Panc1 (cell line): ENCODE results near the gene ABCC8. TPM values are rescaled to one million over a fixed set of nuclear protein-coding genes. Genes with fewer than 3 reads are reported as not detected.

Experiments
- ATAC-seq: fragments of 200-7000 bp; cut with Tn5 transposase; 2 replicates; pipeline ENCODE4 v1.9.1; 2020; ENCODE audit warnings: mild to moderate bottlenecking, moderate library complexity
- BruUV-seq: library from RNA; stranded (reverse); fragments of 400-500 nt; replicated peaks from 2 replicates; lab custom pipeline; 2021; lab: Mats Ljungman, UMichigan
- CTCF ChIA-PET: fragments of 300-600 bp; sonication (Branson Sonifier 250); formaldehyde crosslinking; loops from one replicate; lab custom pipeline; 2022; ENCODE audit warnings: antibody characterized with exemption; lab: Charles Lee
- POLR2A ChIA-PET: fragments of 300-600 bp; sonication (Branson Sonifier 250); formaldehyde crosslinking; loops from one replicate; lab custom pipeline; 2022; ENCODE audit warnings: antibody characterized with exemption; lab: Charles Lee
- DNase-seq: peaks from one replicate; pipeline ENCODE4 v3.0.0-alpha.2; 2010; ENCODE audit warnings: low read depth, low spot score
- H3K27ac ChIP-seq: 2 replicates; pipeline ENCODE4 v1.5.1; 2011; ENCODE audit warnings: mild to moderate bottlenecking, low read length, inconsistent platforms
- H3K27me3 ChIP-seq: fragments of 200-500 bp; sonication (Bioruptor generic); 2 replicates; pipeline ENCODE4 v1.6.0; 2014; ENCODE audit warnings: low read length, inconsistent platforms; ENCODE audit not compliant: control insufficient read depth, insufficient read depth
- H3K36me3 ChIP-seq: fragments of 200-500 bp; sonication (Bioruptor generic); 2 replicates; pipeline ENCODE4 v1.5.1; 2014; ENCODE audit warnings: inconsistent platforms, mild to moderate bottlenecking, low read length, moderate library complexity; ENCODE audit not compliant: control insufficient read depth, insufficient read depth
- H3K4me1 ChIP-seq: 2 replicates; pipeline ENCODE4 v1.5.1; 2011; ENCODE audit warnings: inconsistent platforms, mild to moderate bottlenecking, low read length, moderate library complexity; ENCODE audit not compliant: control insufficient read depth, insufficient read depth
- H3K4me3 ChIP-seq, 2 experiments: 2 replicates each; pipeline ENCODE4 v1.5.1; 2011 to 2012; ENCODE audit warnings: low read depth in 2 of 2, low read length in 2 of 2, mild to moderate bottlenecking in 2 of 2, inconsistent platforms in 1 of 2, moderate library complexity in 1 of 2
- H3K9me3 ChIP-seq: fragments of 200-500 bp; sonication (Bioruptor generic); 2 replicates; pipeline ENCODE4 v1.5.1; 2014; ENCODE audit warnings: low read depth, mild to moderate bottlenecking, inconsistent platforms, low read length, moderate library complexity; ENCODE audit not compliant: control insufficient read depth, insufficient read depth
- POLR2AphosphoS5 ChIP-seq: IDR thresholded peaks from 2 replicates; pipeline ENCODE4 v1.6.1; 2012; ENCODE audit warnings: mild to moderate bottlenecking, low read depth, low read length, moderate library complexity
- SIN3A ChIP-seq: IDR thresholded peaks from 2 replicates; pipeline ENCODE4 v1.6.1; 2012; ENCODE audit warnings: low read depth, mild to moderate bottlenecking, low read length, moderate library complexity, borderline replicate concordance; ENCODE audit not compliant: insufficient read depth
- TCF7L2 ChIP-seq: IDR thresholded peaks from 2 replicates; pipeline ENCODE4 v1.6.1; 2011; ENCODE audit warnings: mild to moderate bottlenecking, low read depth, low read length, inconsistent platforms
- in situ Hi-C: cut with HindIII; loops from 2 replicates; pipeline ENCODE4 v1.10.0; 2016; ENCODE audit warnings: low sequenced_read_pairs, low pct_unique_long_range_greater_than_20kb
- intact Hi-C: fragments of 100-400 bp; cut with micrococcal nuclease; formaldehyde crosslinking; loops from one replicate; pipeline ENCODE4 v1.10.0; 2022; ENCODE audit not compliant: unreplicated experiment
- total RNA-seq: library from RNA; stranded (reverse); gene quantifications from one replicate; pipeline ENCODE4 v1.2.1, GENCODE V29; 2021; ENCODE audit not compliant: unreplicated experiment
- TF ChIP-seq, protein P1 (sequence below), 2 experiments: IDR thresholded peaks; 2 replicates each; pipeline ENCODE4 v1.6.1; 2011 to 2012; ENCODE audit warnings: low read depth in 2 of 2, control low read depth in 1 of 2, low read length in 1 of 2, mild to moderate bottlenecking in 1 of 2, moderate library complexity in 1 of 2; ENCODE audit not compliant: insufficient read depth in 1 of 2
- TF ChIP-seq, protein P2 (sequence below): fragments of 450-650 bp; IDR thresholded peaks from 2 replicates; pipeline ENCODE4 v1.5.1; 2017; ENCODE audit warnings: mild to moderate bottlenecking

The ABCC8 gene
- total RNA-seq, 1 experiment from 2014 or later = 0.18 TPM

DNA sequence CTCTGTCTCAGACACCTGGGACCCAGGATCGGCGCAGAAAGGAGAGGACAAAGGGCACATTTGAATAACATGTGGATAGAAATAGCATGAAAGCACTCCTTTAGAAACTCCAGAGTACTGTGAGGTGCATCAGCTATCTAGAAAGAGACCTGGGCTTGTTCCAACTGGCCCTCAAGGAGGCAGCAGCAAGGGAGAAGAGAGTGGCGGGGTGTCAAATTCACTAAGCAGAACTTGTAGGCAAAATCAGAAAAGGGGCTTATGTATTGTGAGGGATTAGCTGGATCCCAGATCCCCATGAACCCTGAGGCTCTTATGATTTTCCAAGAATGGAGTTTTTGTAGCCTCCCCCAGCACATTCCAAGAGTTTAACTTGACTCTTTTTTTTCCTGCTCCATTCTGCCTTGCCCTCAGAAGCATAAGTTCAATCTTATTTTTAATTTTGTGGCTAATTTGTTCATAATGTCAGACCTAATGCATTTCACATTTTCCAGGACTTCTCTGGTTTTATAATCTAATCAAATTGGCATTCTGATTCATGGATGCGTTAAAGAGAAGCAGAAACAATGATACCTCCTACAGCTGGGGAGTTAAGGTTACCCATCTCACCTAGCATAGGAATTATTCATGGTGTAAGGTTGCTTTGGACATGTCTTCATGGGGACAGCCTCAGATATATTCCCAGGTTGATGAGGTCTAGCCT lies 34.0 kb upstream of the ABCC8 start:
- Histone ChIP-seq H3K27ac (no peak overlapping the region), H3K4me1 (no peaks in the 10 kb centered on the region), H3K36me3 (no peaks in the 10 kb centered on the region), H3K9me3 (no peaks in the 10 kb centered on the region), H3K27me3 (no peaks in the 10 kb centered on the region; the same call in 1 of the 2 replicates), H3K4me3 (no peak overlapping the region)
- BruUV-seq = no TSS peak
- DNase-seq (no peak), ATAC-seq (no peak)
- ChIA-PET CTCF (no interaction called here), POLR2A (interaction anchor here (0.6 kb wide), 1 partner anchor 315 kb away, joined by 7 read pairs; no protein-coding TSS in a partner anchor)
- TF ChIP-seq POLR2AphosphoS5 = no peak
- no peak for TF ChIP-seq SIN3A
- TF ChIP-seq TCF7L2 = no peak
- TF ChIP-seq, protein P1, sequence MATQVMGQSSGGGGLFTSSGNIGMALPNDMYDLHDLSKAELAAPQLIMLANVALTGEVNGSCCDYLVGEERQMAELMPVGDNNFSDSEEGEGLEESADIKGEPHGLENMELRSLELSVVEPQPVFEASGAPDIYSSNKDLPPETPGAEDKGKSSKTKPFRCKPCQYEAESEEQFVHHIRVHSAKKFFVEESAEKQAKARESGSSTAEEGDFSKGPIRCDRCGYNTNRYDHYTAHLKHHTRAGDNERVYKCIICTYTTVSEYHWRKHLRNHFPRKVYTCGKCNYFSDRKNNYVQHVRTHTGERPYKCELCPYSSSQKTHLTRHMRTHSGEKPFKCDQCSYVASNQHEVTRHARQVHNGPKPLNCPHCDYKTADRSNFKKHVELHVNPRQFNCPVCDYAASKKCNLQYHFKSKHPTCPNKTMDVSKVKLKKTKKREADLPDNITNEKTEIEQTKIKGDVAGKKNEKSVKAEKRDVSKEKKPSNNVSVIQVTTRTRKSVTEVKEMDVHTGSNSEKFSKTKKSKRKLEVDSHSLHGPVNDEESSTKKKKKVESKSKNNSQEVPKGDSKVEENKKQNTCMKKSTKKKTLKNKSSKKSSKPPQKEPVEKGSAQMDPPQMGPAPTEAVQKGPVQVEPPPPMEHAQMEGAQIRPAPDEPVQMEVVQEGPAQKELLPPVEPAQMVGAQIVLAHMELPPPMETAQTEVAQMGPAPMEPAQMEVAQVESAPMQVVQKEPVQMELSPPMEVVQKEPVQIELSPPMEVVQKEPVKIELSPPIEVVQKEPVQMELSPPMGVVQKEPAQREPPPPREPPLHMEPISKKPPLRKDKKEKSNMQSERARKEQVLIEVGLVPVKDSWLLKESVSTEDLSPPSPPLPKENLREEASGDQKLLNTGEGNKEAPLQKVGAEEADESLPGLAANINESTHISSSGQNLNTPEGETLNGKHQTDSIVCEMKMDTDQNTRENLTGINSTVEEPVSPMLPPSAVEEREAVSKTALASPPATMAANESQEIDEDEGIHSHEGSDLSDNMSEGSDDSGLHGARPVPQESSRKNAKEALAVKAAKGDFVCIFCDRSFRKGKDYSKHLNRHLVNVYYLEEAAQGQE (IDR thresholded peaks at IDR 0.05; ENCODE audit: insufficient read depth in 1 of 2, low read depth in 2 of 2, low read length in 1 of 2) = no peak
- TF ChIP-seq, protein P2, sequence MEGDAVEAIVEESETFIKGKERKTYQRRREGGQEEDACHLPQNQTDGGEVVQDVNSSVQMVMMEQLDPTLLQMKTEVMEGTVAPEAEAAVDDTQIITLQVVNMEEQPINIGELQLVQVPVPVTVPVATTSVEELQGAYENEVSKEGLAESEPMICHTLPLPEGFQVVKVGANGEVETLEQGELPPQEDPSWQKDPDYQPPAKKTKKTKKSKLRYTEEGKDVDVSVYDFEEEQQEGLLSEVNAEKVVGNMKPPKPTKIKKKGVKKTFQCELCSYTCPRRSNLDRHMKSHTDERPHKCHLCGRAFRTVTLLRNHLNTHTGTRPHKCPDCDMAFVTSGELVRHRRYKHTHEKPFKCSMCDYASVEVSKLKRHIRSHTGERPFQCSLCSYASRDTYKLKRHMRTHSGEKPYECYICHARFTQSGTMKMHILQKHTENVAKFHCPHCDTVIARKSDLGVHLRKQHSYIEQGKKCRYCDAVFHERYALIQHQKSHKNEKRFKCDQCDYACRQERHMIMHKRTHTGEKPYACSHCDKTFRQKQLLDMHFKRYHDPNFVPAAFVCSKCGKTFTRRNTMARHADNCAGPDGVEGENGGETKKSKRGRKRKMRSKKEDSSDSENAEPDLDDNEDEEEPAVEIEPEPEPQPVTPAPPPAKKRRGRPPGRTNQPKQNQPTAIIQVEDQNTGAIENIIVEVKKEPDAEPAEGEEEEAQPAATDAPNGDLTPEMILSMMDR = no peak
- in situ Hi-C loops = no loop called here
- intact Hi-C loops = no loop called here

DNA sequence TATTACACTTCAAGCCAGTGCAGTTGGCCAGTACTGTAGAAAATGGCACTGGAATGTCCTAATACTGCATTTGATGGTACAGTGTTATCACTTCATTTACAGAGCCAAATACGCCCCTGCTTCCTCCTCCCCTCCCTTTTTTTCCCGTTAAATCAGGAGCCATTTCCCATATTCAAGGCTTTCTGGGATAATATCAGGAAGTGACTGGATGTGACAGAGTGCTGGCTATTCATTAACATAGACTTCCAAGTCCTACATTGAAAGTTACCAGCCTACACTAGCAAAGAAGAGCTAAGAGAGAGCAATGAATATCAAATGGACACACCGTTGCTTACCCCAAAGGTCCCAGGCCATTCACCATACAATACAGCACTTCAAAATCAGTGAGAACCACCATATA lies 32.1 kb upstream of the ABCC8 start:
- ChIA-PET POLR2A (no interaction called here), CTCF (no interaction called here)
- no peak for ATAC-seq

More for the DNA sequence above, 32.1 kb upstream of the ABCC8 start:
- in situ Hi-C loops = no loop called here
- H3K9me3 ChIP-seq = no peaks in the 10 kb centered on the region
- H3K4me3 ChIP-seq = no peak overlapping the region
- DNase-seq = no peak
- TF ChIP-seq, protein P2 = no peak
- TF ChIP-seq TCF7L2 (no peak), POLR2AphosphoS5 (no peak), SIN3A (no peak)
- TF ChIP-seq, protein P1 (IDR thresholded peaks at IDR 0.05; ENCODE audit: insufficient read depth in 1 of 2, low read depth in 2 of 2, low read length in 1 of 2) = no peak
- no peaks in the 10 kb centered on the region for H3K36me3 ChIP-seq
- intact Hi-C loops = loop anchor here (10.0 kb wide), 1 partner anchor 274 kb away; no protein-coding TSS in a partner anchor
- H3K4me1 ChIP-seq = no peaks in the 10 kb centered on the region
- BruUV-seq = no TSS peak
- no peak overlapping the region for H3K27ac ChIP-seq
- no peaks in the 10 kb centered on the region; the same call in 1 of the 2 replicates for H3K27me3 ChIP-seq
